Umbilical cord (tissue), 2 donors: Measurements from ENCODE around the gene PPFIA4. TPM values are rescaled to one million over a fixed set of nuclear protein-coding genes. Genes with fewer than 3 reads are reported as not detected.
"Not testable (repeated sequence)": the region's sequence is repeated elsewhere in the genome, so short reads cannot be mapped to it uniquely, and the experiment has no call there.

Experiments used
- DNase-seq: peaks from one replicate; pipeline ENCODE4 v3.0.0-alpha.2; 2015; ENCODE audit warnings: low spot score
- total RNA-seq: library from RNA; depleted of rRNA; stranded (reverse); fragments of >200 nt; gene quantifications from one replicate; pipeline ENCODE4 v1.2.3, GENCODE V29; 2014; ENCODE audit warnings: low replicate concordance; ENCODE audit not compliant: insufficient read depth

PPFIA4 gene
- total RNA-seq: 23.1 TPM

DNA sequence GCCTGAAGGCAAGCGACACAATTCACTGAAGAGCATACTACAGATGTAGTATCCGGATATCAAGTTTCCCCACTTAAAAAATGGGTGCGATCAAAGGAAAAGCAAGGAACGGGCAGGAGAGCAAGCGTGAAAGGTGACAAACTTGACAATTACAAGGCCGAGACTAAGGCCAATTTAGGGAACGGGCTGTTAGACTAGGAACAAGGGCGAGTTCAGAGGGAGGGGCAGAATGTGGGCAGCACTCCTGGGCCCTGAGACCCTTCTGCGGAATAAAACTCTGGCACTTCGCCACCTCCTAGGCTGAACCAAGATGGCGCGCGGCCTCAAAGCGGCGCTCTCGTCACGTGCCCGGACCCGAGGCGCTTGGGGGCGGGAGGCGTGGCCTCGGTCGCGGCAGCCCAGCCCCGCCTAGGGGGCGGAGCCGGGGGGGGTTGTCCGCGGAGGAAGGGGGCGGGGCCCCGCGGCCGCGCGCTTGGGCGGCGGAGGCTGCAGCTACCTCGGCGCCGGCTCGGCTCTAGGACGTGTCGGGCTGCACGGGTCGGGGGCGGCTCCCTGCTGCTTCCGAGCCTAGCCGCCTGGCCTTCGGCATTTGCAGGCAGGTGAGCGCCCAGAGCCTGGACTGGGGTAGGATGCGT is at the start of gene PPFIA4:
Gene PPFIA4, plus strand, starts transcription at position 461 of the 635 bp plus-strand sequence. CDS start 12,518 bp downstream, outside the sequence.
- DNase-seq: peak; percentile 88

DNA sequence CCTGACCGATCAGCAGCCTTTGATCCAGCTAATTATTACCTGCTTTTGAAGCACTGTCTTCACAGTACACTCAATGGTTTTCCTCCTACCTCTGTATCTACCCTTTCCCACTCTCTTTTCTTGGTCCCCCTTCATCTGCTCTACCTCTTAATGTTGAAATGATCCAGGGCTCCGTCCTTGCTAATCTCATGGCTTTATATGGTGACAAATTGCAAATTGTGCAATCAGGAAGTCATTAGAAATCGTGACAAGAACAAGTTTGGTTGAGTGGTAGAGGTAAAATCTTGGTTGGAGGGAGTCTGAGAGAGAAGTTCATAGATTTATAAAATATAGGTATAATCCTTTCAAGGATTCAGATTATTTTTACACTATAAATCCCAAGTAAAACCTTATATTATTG is 49.7 kb upstream of the PPFIA4 start:
- DNase-seq: no peak

- DNase-seq: no peak
Observed at GRCh38 chr1:202979459-202979858, 46.8 kb upstream of the PPFIA4 start.

DNA sequence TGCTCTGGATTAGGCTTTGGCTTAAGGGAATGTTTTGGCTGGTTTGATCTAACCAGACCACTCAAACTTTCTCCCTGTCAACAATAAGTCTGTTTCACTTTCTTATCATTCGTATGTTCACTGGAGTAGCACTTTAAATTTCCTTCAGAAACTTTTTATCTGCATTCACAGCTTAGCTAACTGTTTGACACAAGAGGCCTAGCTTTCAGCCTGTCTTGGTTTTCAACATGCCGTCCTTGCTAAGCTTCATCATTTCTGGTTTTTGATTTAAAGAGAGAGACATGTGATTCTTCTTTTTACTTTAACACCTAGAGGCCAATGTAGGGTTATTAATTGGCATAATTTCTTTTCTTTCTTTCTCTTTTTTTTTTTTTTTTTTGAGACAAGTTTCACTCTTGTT is 44.4 kb upstream of the PPFIA4 start:
- DNase-seq: no peak

- DNase-seq: no peak
Observed at GRCh38 chr1:202982715-202983430, 43.4 kb upstream of the PPFIA4 start.

DNA sequence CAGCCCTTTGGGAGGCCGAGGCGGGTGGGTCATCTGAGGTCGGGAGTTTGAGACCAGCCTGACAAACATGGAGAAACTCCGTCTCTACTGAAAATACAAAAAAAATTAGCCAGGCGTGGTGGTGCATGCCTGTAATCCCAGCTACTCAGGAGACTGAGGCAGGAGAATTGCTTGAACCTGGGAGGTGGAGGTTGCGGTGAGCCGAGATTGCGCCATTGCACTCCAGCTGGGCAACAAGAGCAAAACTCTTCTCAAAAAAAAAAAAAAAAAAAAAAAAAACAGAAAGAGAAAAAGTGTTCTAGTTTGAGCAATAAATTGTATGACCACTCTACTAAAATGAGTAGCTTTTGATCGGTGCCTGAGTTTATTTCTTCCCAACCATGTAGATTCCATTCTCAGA is 40.2 kb upstream of the PPFIA4 start:
- not testable (repeated sequence) for DNase-seq

DNA sequence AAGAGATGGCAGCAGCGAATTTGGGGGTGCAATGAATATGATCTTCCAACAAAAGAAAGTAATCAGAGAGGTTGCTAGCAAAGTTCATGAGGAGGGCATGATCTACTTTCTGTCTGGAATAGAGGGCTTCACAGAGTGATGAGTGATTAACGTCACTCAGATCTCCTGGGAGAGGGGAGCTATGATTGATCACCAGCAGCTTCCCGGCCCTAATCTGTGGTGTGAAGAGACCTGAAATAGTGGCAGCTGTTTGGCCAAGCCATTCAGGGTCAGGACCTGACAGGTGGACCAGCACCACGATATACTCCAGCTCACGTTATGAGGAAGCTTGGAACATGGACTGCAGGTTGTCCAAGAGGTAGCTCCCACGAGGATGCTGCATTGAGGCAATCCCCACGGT is 39.0 kb upstream of the PPFIA4 start:
- DNase-seq: no peak

GRCh38 chr1:202987922-202988583 is 38.2 kb upstream of the PPFIA4 start:
- no peak for DNase-seq

DNA sequence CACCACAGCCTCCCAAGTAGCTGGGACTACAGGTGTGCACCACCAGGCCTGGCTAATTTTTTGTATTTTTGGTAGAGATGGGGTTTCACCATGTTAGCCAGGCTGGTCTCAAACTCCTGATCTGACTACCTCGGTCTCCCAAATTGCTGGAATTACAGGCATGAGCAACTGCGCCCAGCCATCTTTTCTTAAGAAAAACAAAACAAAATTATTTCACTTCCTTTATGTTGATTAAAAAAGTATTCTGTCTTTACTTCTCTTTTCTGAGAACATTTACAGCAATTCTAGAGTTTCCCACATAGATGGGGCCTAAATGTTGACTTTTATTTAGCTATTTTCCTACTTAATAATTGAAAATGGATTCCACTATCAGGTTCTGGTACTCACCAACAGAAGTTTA is 36.4 kb upstream of the PPFIA4 start:
- DNase-seq: no peak

DNA sequence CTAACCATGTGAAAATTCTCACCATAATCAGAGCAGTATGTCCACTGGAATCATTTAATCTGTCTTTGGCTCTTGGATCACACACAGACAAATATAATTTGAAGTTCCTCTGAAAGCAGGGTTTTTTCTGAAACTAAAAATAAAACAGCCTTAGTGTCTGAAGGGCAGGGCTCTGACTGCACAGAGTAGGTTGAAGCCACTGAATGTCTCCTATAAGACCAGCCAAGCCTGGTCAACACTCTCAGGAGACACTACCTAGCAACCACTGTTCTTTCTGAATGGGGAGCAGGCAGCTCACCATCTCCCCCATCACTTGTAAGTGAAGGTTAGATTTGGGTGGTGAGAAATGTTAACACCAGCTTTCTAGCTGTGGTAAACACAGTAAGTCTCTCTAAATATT is 35.2 kb upstream of the PPFIA4 start:
- DNase-seq: no peak

DNA sequence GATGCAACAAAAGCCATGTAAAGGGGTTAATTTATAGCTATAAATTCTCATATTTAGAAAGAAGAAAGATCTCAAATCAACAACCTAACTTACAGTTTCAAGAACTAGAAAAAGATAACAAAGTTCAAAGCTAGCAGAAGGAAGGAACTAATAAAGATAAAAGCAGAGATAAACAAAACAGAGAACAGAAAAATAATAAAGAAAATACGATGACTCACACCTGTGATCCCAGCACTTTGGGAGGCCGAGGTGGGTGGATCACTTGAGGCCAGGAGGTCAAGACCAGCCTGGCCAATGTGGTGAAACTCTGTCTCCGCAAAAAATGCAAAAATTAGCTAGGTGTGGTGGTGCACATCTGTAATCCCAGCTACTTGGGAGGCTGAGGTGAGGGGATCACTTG is 31.5 kb upstream of the PPFIA4 start:
- no peak for DNase-seq

GRCh38 chr1:202998836-202999750 is 27.2 kb upstream of the PPFIA4 start:
- DNase-seq: peak; percentile 59

DNA sequence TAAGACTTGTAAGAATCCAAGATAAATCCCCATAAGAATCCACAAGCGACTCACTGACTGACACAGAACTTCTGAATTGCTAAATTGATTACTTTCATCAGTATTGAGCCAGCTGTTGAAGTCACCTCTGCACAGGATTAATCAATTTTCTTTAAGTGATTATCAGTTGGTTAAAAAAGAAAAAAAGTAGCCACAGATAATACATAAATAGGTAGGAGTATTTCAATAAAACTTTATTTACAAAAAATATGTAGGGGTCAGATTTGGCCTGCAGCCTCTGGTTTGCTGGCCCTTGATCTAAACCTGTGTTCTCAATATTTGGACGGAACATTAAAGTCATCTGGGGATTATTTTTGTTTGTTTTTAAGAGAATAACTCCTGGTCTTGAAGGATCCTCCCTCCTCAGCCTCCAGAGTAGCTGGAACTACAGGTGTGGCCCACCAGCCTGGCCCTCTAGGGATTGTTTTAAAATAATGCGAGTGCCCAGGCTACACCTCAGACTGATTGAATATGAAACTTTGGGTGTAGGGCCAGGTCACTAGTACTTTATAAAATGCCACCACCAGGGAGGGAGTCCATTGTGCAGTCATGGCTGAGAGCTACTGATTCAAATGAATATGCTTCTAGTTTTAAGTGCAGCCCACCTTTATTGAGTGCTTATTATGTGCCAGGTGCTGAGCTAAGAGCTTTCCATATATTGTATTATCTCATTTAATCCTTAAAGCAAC is 25.9 kb upstream of the PPFIA4 start:
- no peak for DNase-seq

- no peak for DNase-seq
Observed at GRCh38 chr1:203001986-203002385, 24.3 kb upstream of the PPFIA4 start.

- DNase-seq: no peak
Observed at GRCh38 chr1:203002951-203003350, 23.3 kb upstream of the PPFIA4 start.

- not testable (repeated sequence) for DNase-seq
Observed at GRCh38 chr1:203005395-203006142, 20.7 kb upstream of the PPFIA4 start.

DNA sequence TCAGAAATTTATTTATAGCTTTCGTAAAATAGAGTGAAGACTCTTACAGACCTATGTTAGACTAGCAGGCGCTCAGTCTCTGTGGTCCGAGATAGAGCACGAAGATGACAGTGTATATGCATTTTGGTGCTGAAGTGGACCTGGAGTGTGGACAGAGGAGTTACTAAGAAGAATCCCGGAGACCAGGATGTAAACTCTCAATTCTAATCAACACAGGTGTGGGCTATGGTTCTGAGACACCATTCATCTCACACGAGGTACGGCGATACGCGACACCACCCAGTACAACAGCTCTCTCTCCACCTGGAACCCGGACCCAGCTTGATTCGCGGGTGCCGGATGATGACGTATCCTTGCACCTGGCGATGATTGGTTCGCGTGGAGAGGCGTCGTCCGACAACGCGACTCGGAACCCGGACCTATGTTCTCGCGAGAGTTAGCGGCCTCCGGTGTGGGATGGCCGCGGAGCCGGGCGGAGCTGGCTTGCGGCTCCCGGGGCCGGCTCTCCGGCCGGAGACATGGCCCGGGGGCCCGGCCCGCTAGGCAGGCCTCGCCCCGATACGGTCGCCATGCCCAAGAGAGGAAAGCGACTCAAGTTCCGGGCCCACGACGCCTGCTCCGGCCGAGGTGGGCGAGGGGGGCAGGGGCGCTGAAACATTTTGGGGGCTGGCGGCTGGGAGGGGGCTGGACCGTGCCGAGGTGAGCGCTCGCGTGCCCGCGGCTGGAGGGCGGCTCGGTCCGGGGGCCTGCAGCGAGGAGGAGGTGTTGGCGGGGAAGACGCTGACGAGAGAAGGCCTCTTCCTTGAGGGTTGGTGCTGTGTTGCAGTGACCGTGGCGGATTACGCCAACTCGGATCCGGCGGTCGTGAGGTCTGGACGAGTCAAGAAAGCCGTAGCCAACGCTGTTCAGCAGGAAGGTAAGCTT is 19.1 kb upstream of the PPFIA4 start, which contains the start of gene TMEM183A:
Gene TMEM183A, plus strand, starts transcription at position 427 of the 924 bp plus-strand sequence. Its CDS starts 92 bp downstream, at position 519.
- DNase-seq: peak; percentile 98

GRCh38 chr1:203009185-203009584 is 17.1 kb upstream of the PPFIA4 start:
- DNase-seq: no peak

DNA sequence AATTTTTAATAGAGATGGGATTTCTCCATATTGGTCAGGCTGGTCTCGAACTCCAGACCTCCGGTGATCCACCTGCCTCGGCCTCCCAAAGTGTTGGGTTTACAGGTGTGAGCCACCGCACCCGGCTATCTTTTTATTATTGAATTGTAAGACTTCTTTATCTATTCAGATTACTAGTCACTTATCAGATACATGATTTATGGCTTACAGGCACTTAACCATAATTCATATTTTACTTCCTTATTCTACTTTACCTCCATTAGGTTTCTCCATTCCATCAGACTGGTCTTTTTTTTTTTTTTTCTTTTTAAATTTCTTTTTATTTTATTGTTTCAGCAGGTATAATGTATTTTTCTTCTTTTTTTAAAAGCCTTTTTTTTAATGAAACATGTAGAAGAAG is 14.7 kb upstream of the PPFIA4 start:
- DNase-seq: no peak
